Neural progenitor cell (in vitro differentiated cells): Measurements from ENCODE around the gene TIMM29. TPM values are rescaled to one million over a fixed set of nuclear protein-coding genes. Genes with fewer than 3 reads are reported as not detected.
A peak's percentile ranks its signal among the peaks of the same experiment; 100 is the strongest.

Experiments
- DNase-seq: peaks from one replicate; pipeline ENCODE4 v3.0.0-alpha.2; 2016; ENCODE audit warnings: low spot score
- H2AFZ ChIP-seq: fragments of 200-600 bp; sonication (generic); replicated peaks from 2 replicates; pipeline ENCODE4 v1.6.1; 2016; ENCODE audit warnings: antibody characterized with exemption
- H3F3A ChIP-seq: fragments of 200-600 bp; sonication (generic); 2 replicates; pipeline ENCODE4 v1.6.1; 2016; ENCODE audit warnings: antibody characterized with exemption, low read depth
- H3K27ac ChIP-seq: fragments of 200-600 bp; sonication (generic); 2 replicates; pipeline ENCODE4 v1.5.1; 2016; ENCODE audit warnings: mild to moderate bottlenecking
- H3K27me3 ChIP-seq: fragments of 200-600 bp; sonication (generic); 2 replicates; pipeline ENCODE4 v1.6.1; 2016; ENCODE audit warnings: mild to moderate bottlenecking, moderate library complexity
- H3K36me3 ChIP-seq: fragments of 200-600 bp; sonication (generic); 2 replicates; pipeline ENCODE4 v1.5.1; 2016
- H3K4me1 ChIP-seq: fragments of 200-600 bp; sonication (generic); 2 replicates; pipeline ENCODE4 v1.6.1; 2016; ENCODE audit warnings: mixed run types
- H3K4me2 ChIP-seq: fragments of 200-600 bp; sonication (generic); 2 replicates; pipeline ENCODE4 v1.6.1; 2016
- H3K4me3 ChIP-seq: fragments of 200-600 bp; sonication (generic); 2 replicates; pipeline ENCODE4 v1.5.1; 2016
- H3K79me2 ChIP-seq: fragments of 200-600 bp; sonication (generic); 2 replicates; pipeline ENCODE4 v1.6.1; 2016; ENCODE audit warnings: low read depth
- H3K9ac ChIP-seq: fragments of 200-600 bp; sonication (generic); 2 replicates; pipeline ENCODE4 v1.6.1; 2016
- H3K9me3 ChIP-seq: fragments of 200-600 bp; sonication (generic); 2 replicates; pipeline ENCODE4 v1.5.1; 2016; ENCODE audit warnings: low read depth
- H4K20me1 ChIP-seq: fragments of 200-600 bp; sonication (generic); 2 replicates; pipeline ENCODE4 v1.6.1; 2016; ENCODE audit warnings: low read depth
- H3K27ac Mint-ChIP-seq: 3 replicates; pipeline ENCODE4 v1.8.0; 2021; ENCODE audit warnings: mixed read lengths
- H3K27me3 Mint-ChIP-seq: 2 replicates; pipeline ENCODE4 v1.8.0; 2022; ENCODE audit warnings: low read depth, mild to moderate bottlenecking, inconsistent platforms, moderate library complexity, mixed read lengths; ENCODE audit not compliant: insufficient read depth
- H3K36me3 Mint-ChIP-seq: 3 replicates; pipeline ENCODE4 v1.8.0; 2021; ENCODE audit warnings: mixed read lengths
- H3K4me1 Mint-ChIP-seq: 3 replicates; pipeline ENCODE4 v1.8.0; 2021; ENCODE audit warnings: mixed read lengths
- H3K4me3 Mint-ChIP-seq: 3 replicates; pipeline ENCODE4 v1.8.0; 2021; ENCODE audit warnings: mild to moderate bottlenecking, moderate library complexity, mixed read lengths
- H3K9me3 Mint-ChIP-seq: 3 replicates; pipeline ENCODE4 v1.8.0; 2020; ENCODE audit warnings: mixed read lengths
- EZH2 ChIP-seq: fragments of 200-600 bp; sonication (generic); IDR thresholded peaks from 2 replicates; pipeline ENCODE4 v1.6.1; 2017; ENCODE audit warnings: antibody characterized with exemption, mild to moderate bottlenecking, moderate library complexity
- EZH2phosphoT487 ChIP-seq: fragments of 200-600 bp; sonication (generic); IDR thresholded peaks from 2 replicates; pipeline ENCODE4 v1.6.1; 2017; ENCODE audit warnings: antibody characterized with exemption
- total RNA-seq: library from RNA; depleted of rRNA; stranded (reverse); fragments of >200 nt; gene quantifications from 2 replicates; pipeline ENCODE4 v1.2.3, GENCODE V29; 2015; ENCODE audit warnings: low replicate concordance
- TF ChIP-seq, protein P1 (sequence below): fragments of 200-600 bp; sonication (generic); IDR thresholded peaks from 2 replicates; pipeline ENCODE4 v1.5.1; 2017; ENCODE audit warnings: antibody characterized with exemption, mild to moderate bottlenecking

Gene TIMM29
- total RNA-seq, 1 donor from 2014 or later, result 24.4 TPM

- no peaks in the 10 kb centered on the region for H3K27me3 ChIP-seq
Observed at GRCh38 chr19:10892256-10892655, 36.4 kb upstream of the TIMM29 start.

GRCh38 chr19:10894911-10895213, 33.7 kb upstream of the TIMM29 start:
- Mint-ChIP-seq H3K4me3 (no peak overlapping the region), H3K27ac (peak overlapping the region; percentile 46), H3K27me3 (peaks cover 2% of the 10 kb centered on the region), H3K9me3 (no peaks in the 10 kb centered on the region), H3K36me3 (no peaks in the 10 kb centered on the region), H3K4me1 (peaks cover 45% of the 10 kb centered on the region)
- H3K9ac ChIP-seq, result no peak overlapping the region
- TF ChIP-seq EZH2phosphoT487 (no peak), EZH2 (no peak)
- no peak overlapping the region for H2AFZ ChIP-seq
- no peak overlapping the region for H3K4me2 ChIP-seq
- H3K79me2 ChIP-seq, result peaks cover 72% of the 10 kb centered on the region
- no peaks in the 10 kb centered on the region for H3K9me3 ChIP-seq
- no peak for DNase-seq
- H4K20me1 ChIP-seq, result peaks cover 80% of the 10 kb centered on the region
- no peak overlapping the region for H3K4me3 ChIP-seq
- H3K27ac ChIP-seq, result no peak overlapping the region
- H3K4me1 ChIP-seq, result peaks cover 15% of the 10 kb centered on the region
- no peaks in the 10 kb centered on the region for H3K36me3 ChIP-seq
- peaks cover 5% of the 10 kb centered on the region for H3F3A ChIP-seq
- H3K27me3 ChIP-seq, result no peaks in the 10 kb centered on the region

More at GRCh38 chr19:10892256-10892655, 36.4 kb upstream of the TIMM29 start:
- peaks cover 92% of the 10 kb centered on the region for H3K79me2 ChIP-seq
- H3K4me3 ChIP-seq, result no peak overlapping the region
- Mint-ChIP-seq H3K27ac (peak overlapping the region; percentile 96), H3K27me3 (no peaks in the 10 kb centered on the region), H3K9me3 (no peaks in the 10 kb centered on the region), H3K4me3 (peak overlapping the region; percentile 60), H3K4me1 (peaks cover 60% of the 10 kb centered on the region), H3K36me3 (no peaks in the 10 kb centered on the region)
- no peak overlapping the region for H3K4me2 ChIP-seq
- H3F3A ChIP-seq, result peaks cover 22% of the 10 kb centered on the region
- no peak overlapping the region for H3K27ac ChIP-seq
- H4K20me1 ChIP-seq, result peaks cover 92% of the 10 kb centered on the region
- H3K36me3 ChIP-seq, result no peaks in the 10 kb centered on the region
- H3K9ac ChIP-seq, result no peak overlapping the region
- no peak overlapping the region for H2AFZ ChIP-seq
- peaks cover 32% of the 10 kb centered on the region for H3K4me1 ChIP-seq
- no peaks in the 10 kb centered on the region for H3K9me3 ChIP-seq
- no peak for DNase-seq
- TF ChIP-seq EZH2, result no peak
- TF ChIP-seq, protein P1, sequence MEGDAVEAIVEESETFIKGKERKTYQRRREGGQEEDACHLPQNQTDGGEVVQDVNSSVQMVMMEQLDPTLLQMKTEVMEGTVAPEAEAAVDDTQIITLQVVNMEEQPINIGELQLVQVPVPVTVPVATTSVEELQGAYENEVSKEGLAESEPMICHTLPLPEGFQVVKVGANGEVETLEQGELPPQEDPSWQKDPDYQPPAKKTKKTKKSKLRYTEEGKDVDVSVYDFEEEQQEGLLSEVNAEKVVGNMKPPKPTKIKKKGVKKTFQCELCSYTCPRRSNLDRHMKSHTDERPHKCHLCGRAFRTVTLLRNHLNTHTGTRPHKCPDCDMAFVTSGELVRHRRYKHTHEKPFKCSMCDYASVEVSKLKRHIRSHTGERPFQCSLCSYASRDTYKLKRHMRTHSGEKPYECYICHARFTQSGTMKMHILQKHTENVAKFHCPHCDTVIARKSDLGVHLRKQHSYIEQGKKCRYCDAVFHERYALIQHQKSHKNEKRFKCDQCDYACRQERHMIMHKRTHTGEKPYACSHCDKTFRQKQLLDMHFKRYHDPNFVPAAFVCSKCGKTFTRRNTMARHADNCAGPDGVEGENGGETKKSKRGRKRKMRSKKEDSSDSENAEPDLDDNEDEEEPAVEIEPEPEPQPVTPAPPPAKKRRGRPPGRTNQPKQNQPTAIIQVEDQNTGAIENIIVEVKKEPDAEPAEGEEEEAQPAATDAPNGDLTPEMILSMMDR, result no peak
- TF ChIP-seq EZH2phosphoT487, result no peak

DNA sequence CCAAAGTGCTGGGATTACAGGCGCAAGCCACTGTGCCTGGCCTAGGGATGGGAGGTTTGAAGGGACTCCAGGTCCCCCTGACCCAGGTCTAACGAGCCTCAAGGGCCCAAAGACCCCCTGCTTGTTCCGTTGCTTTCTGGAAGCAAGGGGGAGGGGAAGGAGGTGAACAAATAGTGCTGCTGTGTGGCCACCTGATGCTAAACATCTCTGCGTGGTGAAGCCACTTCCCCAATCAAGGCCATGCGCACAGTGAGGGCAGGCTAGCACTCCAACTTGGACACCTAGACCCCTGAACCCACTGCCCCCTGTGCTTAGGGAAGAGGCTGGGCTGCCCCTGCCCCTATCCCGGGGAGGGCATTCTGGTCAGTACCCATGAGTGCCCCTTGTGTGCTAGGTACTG, 33.2 kb upstream of the TIMM29 start:
- Histone ChIP-seq H3K4me1 (peaks cover 15% of the 10 kb centered on the region), H3K4me3 (no peak overlapping the region), H3F3A (peaks cover 5% of the 10 kb centered on the region), H3K9ac (no peak overlapping the region), H3K27ac (no peak overlapping the region), H4K20me1 (peaks cover 80% of the 10 kb centered on the region), H3K27me3 (no peaks in the 10 kb centered on the region), H3K79me2 (peaks cover 74% of the 10 kb centered on the region), H3K9me3 (no peaks in the 10 kb centered on the region), H3K4me2 (no peak overlapping the region), H2AFZ (no peak overlapping the region), H3K36me3 (no peaks in the 10 kb centered on the region)
- TF ChIP-seq EZH2 (no peak), EZH2phosphoT487 (no peak)
- TF ChIP-seq, protein P1, result no peak
- Mint-ChIP-seq H3K27ac (peak overlapping the region; percentile 26), H3K36me3 (no peaks in the 10 kb centered on the region), H3K4me1 (peaks cover 45% of the 10 kb centered on the region), H3K4me3 (no peak overlapping the region), H3K27me3 (peaks cover 2% of the 10 kb centered on the region), H3K9me3 (no peaks in the 10 kb centered on the region)
- no peak for DNase-seq

- H3K79me2 ChIP-seq, result peaks cover 74% of the 10 kb centered on the region
Observed at GRCh38 chr19:10895920-10896319, 32.7 kb upstream of the TIMM29 start.

More at GRCh38 chr19:10895920-10896319, 32.7 kb upstream of the TIMM29 start:
- TF ChIP-seq EZH2phosphoT487 (no peak), EZH2 (no peak)
- TF ChIP-seq, protein P1, result no peak
- peaks cover 14% of the 10 kb centered on the region for H3K4me1 ChIP-seq
- H2AFZ ChIP-seq, result no peak overlapping the region
- no peaks in the 10 kb centered on the region for H3K36me3 ChIP-seq
- H3K4me3 ChIP-seq, result no peak overlapping the region
- no peaks in the 10 kb centered on the region for H3K9me3 ChIP-seq
- peaks cover 2% of the 10 kb centered on the region for H3K27me3 Mint-ChIP-seq
- no peaks in the 10 kb centered on the region for H3K36me3 Mint-ChIP-seq
- H4K20me1 ChIP-seq, result peaks cover 77% of the 10 kb centered on the region
- H3K4me2 ChIP-seq, result no peak overlapping the region
- no peaks in the 10 kb centered on the region for H3K27me3 ChIP-seq
- H3K4me3 Mint-ChIP-seq, result no peak overlapping the region
- peaks cover 5% of the 10 kb centered on the region for H3F3A ChIP-seq
- peak overlapping the region; percentile 26 for H3K27ac Mint-ChIP-seq
- peaks cover 42% of the 10 kb centered on the region for H3K4me1 Mint-ChIP-seq
- no peak for DNase-seq
- H3K9me3 Mint-ChIP-seq, result no peaks in the 10 kb centered on the region
- no peak overlapping the region for H3K27ac ChIP-seq
- H3K9ac ChIP-seq, result no peak overlapping the region
